GM23338 (cell line): Measurements from ENCODE around the gene RCAN1.

Source experiments
- CREB1 ChIP-seq: fragments of 250-450 bp; sonication (Bioruptor Pico); IDR thresholded peaks from 2 replicates; pipeline ENCODE4 v1.5.0; 2020; ENCODE audit warnings: low read depth, mild to moderate bottlenecking, moderate library complexity
- CTCF ChIP-seq, 2 experiments: fragments of 200-600 bp in 1 of 2; sonication (generic) in 1 of 2; conservative IDR thresholded peaks; 2 replicates each; pipeline versions ENCODE4 v1.5.1 to v1.6.1; 2016 to 2017; ENCODE audit warnings: antibody characterized with exemption in 2 of 2, low read depth in 2 of 2, mild to moderate bottlenecking in 2 of 2, moderate library complexity in 1 of 2
- EZH2phosphoT487 ChIP-seq: fragments of 200-600 bp; sonication (generic); IDR thresholded peaks from one replicate; pipeline ENCODE4 v1.8.1; 2018; ENCODE audit warnings: antibody characterized with exemption; ENCODE audit not compliant: unreplicated experiment
- NANOG ChIP-seq: IDR thresholded peaks from 2 replicates; pipeline ENCODE4 v1.6.1; 2016; ENCODE audit warnings: antibody characterized with exemption, borderline replicate concordance
- POLR2AphosphoS5 ChIP-seq: IDR thresholded peaks from 2 replicates; pipeline ENCODE4 v1.6.1; 2016; ENCODE audit warnings: antibody characterized with exemption, low read depth
- REST ChIP-seq: IDR thresholded peaks from one replicate; pipeline ENCODE4 v1.6.1; 2018; ENCODE audit warnings: antibody characterized with exemption; ENCODE audit not compliant: unreplicated experiment

GRCh38 chr21:34590520-34590919, 24.4 kb downstream of the RCAN1 start:
- TF ChIP-seq CTCF (conservative IDR thresholded peaks at IDR 0.05; ENCODE audit: low read depth in 2 of 2), result no peak
- no peak for TF ChIP-seq POLR2AphosphoS5
- TF ChIP-seq NANOG, result no peak
- TF ChIP-seq REST, result no peak
- no peak for TF ChIP-seq CREB1 (CRISPR knock-in tag)
- no peak for TF ChIP-seq EZH2phosphoT487
